GM12872 (cell line): Measurements from ENCODE around the gene SLC35B1.

Experiments used
- CTCF ChIP-seq: IDR thresholded peaks from 3 replicates; pipeline ENCODE4 v1.5.1; 2011; ENCODE audit warnings: low read depth, mild to moderate bottlenecking, low read length, moderate library complexity; ENCODE audit not compliant: insufficient read depth

SLC35B1 gene

GRCh38 chr17:49741692-49742076 lies 33.9 kb upstream of the SLC35B1 start:
- no peak for TF ChIP-seq CTCF

DNA sequence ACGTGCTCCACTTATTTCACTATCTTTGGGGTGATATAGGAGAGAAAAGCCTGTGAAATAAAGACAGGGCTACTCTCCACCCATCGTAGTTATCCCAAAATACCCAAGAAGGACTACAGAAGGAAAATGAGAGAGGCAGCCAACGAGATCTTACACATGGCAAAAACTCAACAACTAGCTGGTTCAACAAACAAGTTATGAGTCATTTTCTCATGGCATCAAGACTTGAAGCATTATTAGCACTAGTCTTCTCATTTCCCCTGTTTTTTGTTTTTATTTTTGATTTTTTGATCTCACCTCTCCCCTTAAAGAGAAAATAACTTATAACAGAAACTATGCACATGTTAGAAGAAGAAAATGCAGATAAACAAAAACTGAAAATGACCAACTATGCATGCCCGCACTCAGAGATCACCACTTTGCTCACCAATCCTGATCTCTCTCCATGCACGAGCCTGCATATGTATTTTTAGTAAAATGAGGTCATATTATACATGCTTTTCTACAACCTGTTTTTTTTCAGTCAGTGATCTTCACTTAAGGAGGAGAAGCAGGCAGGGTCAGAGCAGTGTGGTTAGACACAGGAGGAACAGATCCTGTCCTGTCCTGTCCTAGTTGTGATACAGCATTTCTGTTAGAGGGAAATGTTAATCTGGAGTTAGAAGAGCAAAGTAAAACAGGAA lies 33.4 kb upstream of the SLC35B1 start:
- TF ChIP-seq CTCF: no peak

DNA sequence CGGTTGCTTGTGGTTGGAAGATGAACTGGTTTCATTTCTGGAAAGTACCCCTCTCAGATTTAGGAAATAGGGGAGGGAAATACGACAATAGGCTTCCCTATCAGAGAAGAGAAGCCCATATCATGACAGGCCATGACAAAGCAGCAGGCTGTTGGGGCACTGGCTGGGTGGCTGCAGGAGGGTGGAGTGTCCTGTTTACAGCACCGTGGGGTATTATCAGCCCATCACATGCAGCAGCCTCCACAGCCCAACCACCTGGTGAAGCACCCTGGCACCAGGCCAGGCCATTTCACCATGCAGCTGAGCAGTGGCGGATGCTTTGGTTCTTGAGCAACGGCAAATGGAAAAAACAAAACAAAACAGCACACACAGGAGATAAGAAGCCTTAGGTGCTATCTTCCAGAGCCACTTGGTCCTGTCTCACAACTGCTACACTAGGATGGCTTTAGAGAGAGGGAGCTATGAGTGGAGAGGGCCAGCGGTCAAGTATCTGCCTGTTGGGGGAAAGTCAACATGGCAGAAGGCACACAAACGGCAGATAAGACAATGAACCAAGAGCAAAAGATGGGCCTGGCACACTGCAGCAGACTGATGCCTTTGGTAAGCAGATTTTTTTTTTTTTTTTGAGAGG lies 32.0 kb upstream of the SLC35B1 start:
- no peak for TF ChIP-seq CTCF

DNA sequence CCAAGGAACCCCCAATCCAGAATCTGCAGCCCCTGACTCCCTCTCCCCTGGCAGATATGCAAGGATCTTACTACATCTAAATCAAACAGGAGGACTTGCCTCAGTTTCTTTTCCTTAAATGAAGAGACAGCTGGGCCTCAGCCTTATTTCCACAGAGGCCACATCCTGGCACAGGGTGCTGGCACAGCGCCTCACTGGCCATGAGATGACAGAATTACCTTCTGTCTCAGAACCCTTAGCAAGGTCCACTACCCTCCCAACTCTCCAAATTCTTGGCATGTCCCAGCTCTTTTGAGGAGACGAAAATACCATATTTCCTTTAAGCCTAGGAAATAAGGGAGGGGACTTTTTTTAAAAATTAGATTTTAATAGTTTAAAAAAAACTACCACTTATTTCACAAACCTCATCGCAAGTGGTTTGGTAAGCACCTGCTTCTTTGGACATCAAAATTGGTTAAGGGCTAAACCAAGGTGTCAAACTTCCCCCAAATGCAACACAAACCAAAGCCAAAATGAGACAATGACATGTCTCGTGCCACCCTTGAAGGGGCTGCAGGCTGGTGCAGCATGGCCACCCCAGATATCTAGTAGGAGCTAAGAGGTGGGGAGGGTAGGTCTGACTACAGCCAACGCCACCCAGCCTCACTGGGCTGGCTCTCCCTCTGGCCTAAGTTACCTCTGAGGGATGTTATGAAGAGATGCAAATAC lies 30.8 kb upstream of the SLC35B1 start:
- no peak for TF ChIP-seq CTCF

- TF ChIP-seq CTCF: no peak
These were observed 27.0 kb upstream of the SLC35B1 start for GRCh38 chr17:49734515-49735490.

DNA sequence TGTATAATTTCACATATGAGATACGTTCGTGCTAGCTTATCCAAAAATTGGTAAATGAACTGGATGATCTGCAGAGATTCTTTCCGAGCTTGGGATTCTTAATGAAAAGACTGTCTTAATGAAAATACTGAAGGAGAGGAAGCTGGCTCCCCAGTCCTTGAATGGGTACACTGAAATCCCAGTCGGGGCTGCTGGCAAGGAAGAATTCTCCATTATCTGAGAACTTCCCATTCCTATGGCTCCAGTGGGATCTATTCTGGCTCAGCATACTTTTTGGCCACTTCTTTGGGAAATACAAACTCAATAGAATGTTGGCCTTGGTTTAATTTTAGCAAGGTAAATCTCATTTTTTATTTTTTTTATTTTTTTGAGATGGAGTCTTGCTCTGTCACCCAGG lies 23.7 kb upstream of the SLC35B1 start:
- no peak for TF ChIP-seq CTCF
